ENCODE results near the gene RBM6.

- TF ChIP-seq RAD21 (IDR thresholded peaks at IDR 0.05; ENCODE audit: low read length) (no peak), MXI1 (IDR thresholded peaks at IDR 0.05; ENCODE audit: low read depth, low read length) (no peak), NFIC (IDR thresholded peaks at IDR 0.05; ENCODE audit: borderline replicate concordance) (no peak), MEF2A (IDR thresholded peaks at IDR 0.05; ENCODE audit: borderline replicate concordance, low read depth) (no peak)
- TF ChIP-seq, protein P1, sequence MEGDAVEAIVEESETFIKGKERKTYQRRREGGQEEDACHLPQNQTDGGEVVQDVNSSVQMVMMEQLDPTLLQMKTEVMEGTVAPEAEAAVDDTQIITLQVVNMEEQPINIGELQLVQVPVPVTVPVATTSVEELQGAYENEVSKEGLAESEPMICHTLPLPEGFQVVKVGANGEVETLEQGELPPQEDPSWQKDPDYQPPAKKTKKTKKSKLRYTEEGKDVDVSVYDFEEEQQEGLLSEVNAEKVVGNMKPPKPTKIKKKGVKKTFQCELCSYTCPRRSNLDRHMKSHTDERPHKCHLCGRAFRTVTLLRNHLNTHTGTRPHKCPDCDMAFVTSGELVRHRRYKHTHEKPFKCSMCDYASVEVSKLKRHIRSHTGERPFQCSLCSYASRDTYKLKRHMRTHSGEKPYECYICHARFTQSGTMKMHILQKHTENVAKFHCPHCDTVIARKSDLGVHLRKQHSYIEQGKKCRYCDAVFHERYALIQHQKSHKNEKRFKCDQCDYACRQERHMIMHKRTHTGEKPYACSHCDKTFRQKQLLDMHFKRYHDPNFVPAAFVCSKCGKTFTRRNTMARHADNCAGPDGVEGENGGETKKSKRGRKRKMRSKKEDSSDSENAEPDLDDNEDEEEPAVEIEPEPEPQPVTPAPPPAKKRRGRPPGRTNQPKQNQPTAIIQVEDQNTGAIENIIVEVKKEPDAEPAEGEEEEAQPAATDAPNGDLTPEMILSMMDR (IDR thresholded peaks at IDR 0.05), result no peak
- TF ChIP-seq, protein P2, sequence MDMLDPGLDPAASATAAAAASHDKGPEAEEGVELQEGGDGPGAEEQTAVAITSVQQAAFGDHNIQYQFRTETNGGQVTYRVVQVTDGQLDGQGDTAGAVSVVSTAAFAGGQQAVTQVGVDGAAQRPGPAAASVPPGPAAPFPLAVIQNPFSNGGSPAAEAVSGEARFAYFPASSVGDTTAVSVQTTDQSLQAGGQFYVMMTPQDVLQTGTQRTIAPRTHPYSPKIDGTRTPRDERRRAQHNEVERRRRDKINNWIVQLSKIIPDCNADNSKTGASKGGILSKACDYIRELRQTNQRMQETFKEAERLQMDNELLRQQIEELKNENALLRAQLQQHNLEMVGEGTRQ (IDR thresholded peaks at IDR 0.05; ENCODE audit: borderline replicate concordance, low read depth, low read length), result no peak
These were observed 88.4 kb downstream of the RBM6 start for GRCh38 chr3:50028346-50028745.
